Right lung (tissue), 5 donors: ENCODE results near the gene VPS52. TPM values are rescaled to one million over a fixed set of nuclear protein-coding genes. Genes with fewer than 3 reads are reported as not detected.

Experiments used
- polyA plus RNA-seq, 5 donors: library from polyadenylated mRNA; unstranded; fragments of 120-200 nt; gene quantifications; one replicate each; pipeline versions ENCODE4 v1.2.1 to v1.2.3, GENCODE V29; 2013; ENCODE audit warnings: inconsistent platforms in 1 of 5, low replicate concordance in 1 of 5; ENCODE audit not compliant: insufficient read length in 5 of 5, insufficient read depth in 1 of 5

VPS52 gene
- polyA plus RNA-seq, 5 donors, result 74.4 to 88.8 (median 81.1) TPM

Other genes with a start within 250 kb of the VPS52 start
- gene HLA-DPA1, start 198.2 kb downstream of the VPS52 start, polyA plus RNA-seq, result 10 to 100 TPM; 33.0 to 44.8 (median 33.5) TPM
- 10 to 100 TPM; 20.2 to 28.5 (median 25.6) TPM for gene HLA-DPB1, start 195.9 kb downstream of the VPS52 start, polyA plus RNA-seq
- gene COL11A2, start 79.4 kb downstream of the VPS52 start, polyA plus RNA-seq, result 10 to 100 TPM in 1 of 5 donors, 1 to 10 TPM in 4; 3.0 to 10.8 (median 3.8) TPM
- 10 to 100 TPM; 56.7 to 69.7 (median 61.7) TPM for gene RXRB, start 71.2 kb downstream of the VPS52 start, polyA plus RNA-seq
- gene SLC39A7, start 71.0 kb downstream of the VPS52 start, polyA plus RNA-seq, result 100 to 1,000 TPM in 1 of 5 donors, 10 to 100 TPM in 4; 73.8 to 100 (median 90.1) TPM
- 10 to 100 TPM; 20.8 to 26.5 (median 21.7) TPM for gene HSD17B8, start 67.2 kb downstream of the VPS52 start, polyA plus RNA-seq
- 10 to 100 TPM; 46.9 to 70.0 (median 54.0) TPM for gene RING1, start 63.4 kb downstream of the VPS52 start, polyA plus RNA-seq
- 1,000 to 10,000 TPM; 3,696 to 4,775 (median 3,821) TPM for gene RPS18, start 199 bp upstream of the VPS52 start, polyA plus RNA-seq
- gene B3GALT4, start 5.2 kb upstream of the VPS52 start, polyA plus RNA-seq, result 1 to 10 TPM; 3.3 to 4.8 (median 3.8) TPM
- gene WDR46, start 17.4 kb upstream of the VPS52 start, polyA plus RNA-seq, result 10 to 100 TPM; 50.7 to 80.1 (median 56.4) TPM
- gene PFDN6, start 17.7 kb upstream of the VPS52 start, polyA plus RNA-seq, result 10 to 100 TPM; 47.1 to 61.3 (median 50.3) TPM
- 100 to 1,000 TPM; 123 to 169 (median 149) TPM for gene RGL2, start 27.1 kb upstream of the VPS52 start, polyA plus RNA-seq
- gene TAPBP, start 42.2 kb upstream of the VPS52 start, polyA plus RNA-seq, result 10 to 100 TPM; 34.2 to 59.4 (median 43.6) TPM
- 10 to 100 TPM; 22.3 to 28.0 (median 24.5) TPM for gene ZBTB22, start 45.9 kb upstream of the VPS52 start, polyA plus RNA-seq
- gene DAXX, start 51.1 kb upstream of the VPS52 start, polyA plus RNA-seq, result 10 to 100 TPM; 45.1 to 57.5 (median 50.3) TPM
- gene KIFC1, start 119.9 kb upstream of the VPS52 start, polyA plus RNA-seq, result 10 to 100 TPM; 28.6 to 72.8 (median 47.1) TPM
- 10 to 100 TPM; 53.1 to 88.9 (median 82.8) TPM for gene PHF1, start 139.1 kb upstream of the VPS52 start, polyA plus RNA-seq
- 100 to 1,000 TPM; 153 to 208 (median 171) TPM for gene CUTA, start 146.2 kb upstream of the VPS52 start, polyA plus RNA-seq
- 10 to 100 TPM; 35.2 to 47.4 (median 44.8) TPM for gene SYNGAP1, start 148.2 kb upstream of the VPS52 start, polyA plus RNA-seq
- gene ZBTB9, start 182.7 kb upstream of the VPS52 start, polyA plus RNA-seq, result 10 to 100 TPM; 10.1 to 13.2 (median 10.6) TPM